ENCODE measurements around the gene LRRC34.

LRRC34 gene, protein sequence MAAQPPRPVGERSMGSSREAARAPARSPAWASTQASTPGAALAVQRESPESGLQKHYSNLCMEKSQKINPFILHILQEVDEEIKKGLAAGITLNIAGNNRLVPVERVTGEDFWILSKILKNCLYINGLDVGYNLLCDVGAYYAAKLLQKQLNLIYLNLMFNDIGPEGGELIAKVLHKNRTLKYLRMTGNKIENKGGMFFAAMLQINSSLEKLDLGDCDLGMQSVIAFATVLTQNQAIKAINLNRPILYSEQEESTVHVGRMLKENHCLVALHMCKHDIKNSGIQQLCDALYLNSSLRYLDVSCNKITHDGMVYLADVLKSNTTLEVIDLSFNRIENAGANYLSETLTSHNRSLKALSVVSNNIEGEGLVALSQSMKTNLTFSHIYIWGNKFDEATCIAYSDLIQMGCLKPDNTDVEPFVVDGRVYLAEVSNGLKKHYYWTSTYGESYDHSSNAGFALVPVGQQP

DNA sequence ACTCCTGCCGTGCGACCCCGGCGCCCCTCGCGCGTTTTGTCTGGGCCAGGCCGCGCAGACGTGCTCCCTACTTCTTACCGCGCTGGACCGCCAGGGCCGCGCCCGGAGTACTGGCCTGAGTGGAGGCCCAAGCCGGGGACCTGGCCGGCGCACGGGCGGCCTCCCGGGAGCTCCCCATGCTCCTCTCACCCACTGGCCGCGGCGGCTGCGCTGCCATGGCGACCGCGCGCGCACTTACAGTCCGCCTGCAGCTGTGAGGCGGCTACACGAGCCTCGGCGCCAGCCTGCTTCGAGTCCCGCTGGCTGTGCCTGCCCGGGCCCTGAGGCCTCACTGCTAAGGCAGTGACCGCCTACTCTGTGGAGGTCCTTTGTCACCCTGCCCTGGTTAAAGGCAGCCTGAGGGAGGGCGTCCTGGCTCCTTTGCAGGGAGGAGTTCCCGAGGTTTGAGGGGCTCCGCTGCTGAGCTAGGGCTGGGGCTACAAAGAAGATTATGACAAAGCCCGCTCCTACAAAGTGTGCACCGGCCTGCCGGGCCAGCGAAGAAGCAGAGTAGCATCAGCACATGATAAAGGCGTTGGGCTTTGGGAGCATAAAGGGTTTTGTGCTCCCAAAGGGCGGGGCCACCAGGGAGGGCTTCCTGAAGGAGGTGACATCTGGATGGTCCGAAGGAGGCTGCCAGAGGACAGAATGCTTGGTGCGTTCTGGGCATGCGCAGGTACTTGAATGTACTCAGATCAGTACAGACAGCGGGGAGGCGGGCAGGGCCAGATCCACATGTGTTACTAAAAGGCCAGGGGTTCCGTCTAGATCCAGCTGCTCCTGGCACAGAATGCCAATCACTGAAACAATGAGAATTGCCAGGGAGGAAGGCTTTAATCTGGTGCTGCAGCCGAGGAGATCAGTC, at the start of gene LRRC34, which contains the start of gene LRRIQ4:
Gene LRRC34 (minus strand): TSS at position 573 of the 904 bp plus-strand sequence. CDS start 356 bp downstream, at position 217.
Gene LRRIQ4 (plus strand): TSS at position 539 of the 904 bp plus-strand sequence. CDS start 9,052 bp downstream, outside the sequence.
- H3K4me3 ChIP-seq (ENCODE audit: low read depth in 1 of 5, low read length in 5 of 5) = peak within 1 kb of the TSS; percentile 75 to 91 (median 82)
- H3K27ac ChIP-seq (ENCODE audit: low read depth, low read length) = peak within 1 kb of the TSS; percentile 82
- peak within 1 kb of the TSS; percentile 70 to 82 (median 80) for H3K9ac ChIP-seq (ENCODE audit: low read length in 5 of 5)
- peaks cover 0 to 7% (median 3%) of the 10 kb centered on the region in 5 donors for H3K9me3 ChIP-seq (ENCODE audit: control insufficient read depth in 5 of 5, low read length in 5 of 5)
- no peaks in the 10 kb centered on the region for H3K27me3 ChIP-seq (ENCODE audit: control insufficient read depth in 5 of 5, insufficient read depth in 4 of 5, low read length in 5 of 5)
- H3K36me3 ChIP-seq (ENCODE audit: control insufficient read depth in 5 of 5, insufficient read depth in 5 of 5, low read length in 5 of 5) = no peaks in the 10 kb centered on the region
- H3K4me1 ChIP-seq (ENCODE audit: control insufficient read depth in 5 of 5, insufficient read depth in 5 of 5, low read length in 5 of 5) = peaks cover 2 to 34% (median 29%) of the 10 kb centered on the region in 5 donors

DNA sequence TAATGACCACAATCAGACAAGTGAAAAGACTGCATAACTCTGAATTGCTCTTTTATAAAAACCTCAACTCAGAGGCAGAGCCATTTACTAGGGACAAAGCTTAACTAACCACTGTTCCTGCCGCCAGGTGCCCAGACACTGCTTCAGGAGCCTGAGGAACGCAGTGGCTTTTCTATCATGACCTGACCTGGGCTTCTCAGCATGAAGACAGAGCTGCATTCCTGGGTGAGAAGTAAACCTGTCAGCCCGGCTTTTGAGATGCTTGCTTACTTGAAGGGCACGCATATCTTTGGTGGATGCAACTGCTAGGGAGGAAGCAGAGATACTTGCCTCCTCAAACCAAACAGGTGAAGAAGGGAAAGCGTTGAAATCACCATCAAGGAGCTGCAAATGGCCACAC, 49.2 kb upstream of the LRRC34 start:
- peaks cover 0 to 5% (median 0%) of the 10 kb centered on the region in 5 donors for H3K27me3 ChIP-seq (ENCODE audit: control insufficient read depth in 5 of 5, insufficient read depth in 4 of 5, low read length in 5 of 5)
- H3K36me3 ChIP-seq (ENCODE audit: control insufficient read depth in 5 of 5, insufficient read depth in 5 of 5, low read length in 5 of 5) = no peaks in the 10 kb centered on the region
- H3K27ac ChIP-seq (ENCODE audit: low read depth, low read length) = no peak overlapping the region
- H3K9ac ChIP-seq (ENCODE audit: low read length in 5 of 5) = no peak overlapping the region
- no peak overlapping the region for H3K4me3 ChIP-seq (ENCODE audit: low read depth in 1 of 5, low read length in 5 of 5)
- H3K9me3 ChIP-seq (ENCODE audit: control insufficient read depth in 5 of 5, low read length in 5 of 5) = no peaks in the 10 kb centered on the region
- peaks cover 0 to 3% (median 0%) of the 10 kb centered on the region in 5 donors for H3K4me1 ChIP-seq (ENCODE audit: control insufficient read depth in 5 of 5, insufficient read depth in 5 of 5, low read length in 5 of 5)

DNA sequence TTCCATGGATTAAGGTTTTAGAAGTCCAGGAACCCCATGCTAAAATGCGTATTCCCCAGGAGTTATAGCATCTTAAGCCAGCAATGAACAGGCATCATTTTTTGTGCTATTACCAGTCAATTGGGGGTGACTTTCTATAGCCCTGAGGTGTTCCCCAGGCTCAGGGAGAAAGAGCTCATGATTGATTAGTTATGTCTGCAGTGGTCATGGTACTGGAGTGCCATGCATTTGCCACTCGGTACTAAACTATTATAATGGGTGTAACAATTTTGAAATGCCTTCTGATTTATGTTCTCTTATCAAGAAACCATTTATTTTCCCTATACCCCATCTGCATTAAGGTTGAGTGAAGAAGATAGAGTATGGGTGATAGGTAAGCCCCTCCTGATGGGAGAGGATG, 45.1 kb upstream of the LRRC34 start:
- H3K4me3 ChIP-seq (ENCODE audit: low read depth in 1 of 5, low read length in 5 of 5) = no peak overlapping the region
- H3K36me3 ChIP-seq (ENCODE audit: control insufficient read depth in 5 of 5, insufficient read depth in 5 of 5, low read length in 5 of 5) = no peaks in the 10 kb centered on the region
- no peak overlapping the region for H3K9ac ChIP-seq (ENCODE audit: low read length in 5 of 5)

DNA sequence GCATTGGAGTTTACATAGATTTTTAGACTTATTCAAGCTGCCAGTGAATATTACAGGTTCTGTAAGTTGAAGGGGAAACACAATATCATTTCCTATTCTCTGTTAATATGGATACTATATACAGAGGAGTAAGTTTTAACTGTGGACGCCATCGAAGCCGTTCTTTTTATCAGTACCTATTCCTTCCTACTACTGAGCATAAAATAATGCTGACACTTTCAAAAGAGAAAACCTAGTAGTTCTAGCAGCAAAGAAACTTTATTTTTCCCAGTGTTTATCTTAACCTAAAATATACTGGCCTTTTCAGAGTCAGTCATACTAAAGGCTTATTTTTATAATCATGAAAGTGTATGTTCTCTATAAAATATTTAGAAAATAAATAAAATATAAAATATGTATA, 42.8 kb upstream of the LRRC34 start:
- Histone ChIP-seq H3K9me3 (ENCODE audit: control insufficient read depth in 5 of 5, low read length in 5 of 5) (no peaks in the 10 kb centered on the region), H3K9ac (ENCODE audit: low read length in 5 of 5) (no peak overlapping the region), H3K27me3 (ENCODE audit: control insufficient read depth in 5 of 5, insufficient read depth in 4 of 5, low read length in 5 of 5) (peaks cover 0 to 9% (median 2%) of the 10 kb centered on the region in 5 donors), H3K36me3 (ENCODE audit: control insufficient read depth in 5 of 5, insufficient read depth in 5 of 5, low read length in 5 of 5) (no peaks in the 10 kb centered on the region), H3K4me3 (ENCODE audit: low read depth in 1 of 5, low read length in 5 of 5) (no peak overlapping the region), H3K4me1 (ENCODE audit: control insufficient read depth in 5 of 5, insufficient read depth in 5 of 5, low read length in 5 of 5) (no peaks in the 10 kb centered on the region), H3K27ac (ENCODE audit: low read depth, low read length) (no peak overlapping the region)

More for the DNA sequence above, 45.1 kb upstream of the LRRC34 start:
- peaks cover 0 to 7% (median 2%) of the 10 kb centered on the region in 5 donors for H3K27me3 ChIP-seq (ENCODE audit: control insufficient read depth in 5 of 5, insufficient read depth in 4 of 5, low read length in 5 of 5)
- H3K9me3 ChIP-seq (ENCODE audit: control insufficient read depth in 5 of 5, low read length in 5 of 5) = no peaks in the 10 kb centered on the region
- H3K27ac ChIP-seq (ENCODE audit: low read depth, low read length) = no peak overlapping the region
- H3K4me1 ChIP-seq (ENCODE audit: control insufficient read depth in 5 of 5, insufficient read depth in 5 of 5, low read length in 5 of 5) = no peaks in the 10 kb centered on the region

DNA sequence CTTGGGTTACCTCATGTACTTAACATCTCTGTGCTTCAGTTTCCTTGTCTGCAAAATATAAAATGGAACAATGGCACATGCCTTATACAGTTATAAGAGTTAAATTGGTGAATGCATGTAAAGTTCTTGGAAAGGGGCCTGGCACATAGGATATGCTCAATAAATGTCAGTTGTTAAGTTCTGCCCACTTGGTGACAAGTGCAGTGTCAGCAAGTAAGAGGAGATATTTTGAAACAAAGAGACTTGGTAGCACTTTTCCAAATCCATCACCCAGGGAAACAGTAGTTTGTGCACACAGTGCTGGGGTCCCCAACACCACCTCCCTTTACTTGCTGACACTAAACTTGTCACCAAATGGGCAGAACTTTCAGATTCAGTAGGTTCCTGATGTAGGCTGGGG, 37.9 kb upstream of the LRRC34 start:
- no peaks in the 10 kb centered on the region for H3K9me3 ChIP-seq (ENCODE audit: control insufficient read depth in 5 of 5, low read length in 5 of 5)
- H3K36me3 ChIP-seq (ENCODE audit: control insufficient read depth in 5 of 5, insufficient read depth in 5 of 5, low read length in 5 of 5) = no peaks in the 10 kb centered on the region
- H3K4me1 ChIP-seq (ENCODE audit: control insufficient read depth in 5 of 5, insufficient read depth in 5 of 5, low read length in 5 of 5) = peaks cover 0 to 6% (median 0%) of the 10 kb centered on the region in 5 donors
- no peak overlapping the region for H3K27ac ChIP-seq (ENCODE audit: low read depth, low read length)
- no peak overlapping the region for H3K9ac ChIP-seq (ENCODE audit: low read length in 5 of 5)
- H3K27me3 ChIP-seq (ENCODE audit: control insufficient read depth in 5 of 5, insufficient read depth in 4 of 5, low read length in 5 of 5) = peaks cover 0 to 4% (median 2%) of the 10 kb centered on the region in 5 donors
- no peak overlapping the region for H3K4me3 ChIP-seq (ENCODE audit: low read depth in 1 of 5, low read length in 5 of 5)

DNA sequence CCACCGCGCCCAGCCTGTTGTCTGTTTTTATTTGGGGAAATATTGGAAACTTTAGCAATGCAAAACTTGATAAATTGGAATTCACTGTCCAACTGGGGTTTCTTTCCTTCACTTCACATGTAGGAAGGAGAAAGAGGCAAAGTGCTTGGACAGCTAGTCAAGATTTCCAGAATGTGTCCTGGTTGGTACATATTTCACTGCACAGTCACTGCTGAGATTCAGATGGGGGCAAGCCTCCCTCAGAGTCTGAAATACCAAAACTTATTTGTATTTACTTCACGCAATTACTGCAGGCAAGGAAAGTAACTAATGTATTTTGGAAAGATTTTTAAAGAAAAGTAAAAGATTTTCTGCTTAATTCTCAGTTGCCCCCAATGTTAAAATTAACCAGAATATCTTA, 36.0 kb upstream of the LRRC34 start:
- Histone ChIP-seq H3K4me1 (ENCODE audit: control insufficient read depth in 5 of 5, insufficient read depth in 5 of 5, low read length in 5 of 5) (peaks cover 0 to 6% (median 0%) of the 10 kb centered on the region in 5 donors), H3K9me3 (ENCODE audit: control insufficient read depth in 5 of 5, low read length in 5 of 5) (no peaks in the 10 kb centered on the region), H3K27ac (ENCODE audit: low read depth, low read length) (no peak overlapping the region), H3K36me3 (ENCODE audit: control insufficient read depth in 5 of 5, insufficient read depth in 5 of 5, low read length in 5 of 5) (no peaks in the 10 kb centered on the region), H3K27me3 (ENCODE audit: control insufficient read depth in 5 of 5, insufficient read depth in 4 of 5, low read length in 5 of 5) (peaks cover 0 to 4% (median 1%) of the 10 kb centered on the region in 5 donors), H3K4me3 (ENCODE audit: low read depth in 1 of 5, low read length in 5 of 5) (no peak overlapping the region), H3K9ac (ENCODE audit: low read length in 5 of 5) (no peak overlapping the region)

DNA sequence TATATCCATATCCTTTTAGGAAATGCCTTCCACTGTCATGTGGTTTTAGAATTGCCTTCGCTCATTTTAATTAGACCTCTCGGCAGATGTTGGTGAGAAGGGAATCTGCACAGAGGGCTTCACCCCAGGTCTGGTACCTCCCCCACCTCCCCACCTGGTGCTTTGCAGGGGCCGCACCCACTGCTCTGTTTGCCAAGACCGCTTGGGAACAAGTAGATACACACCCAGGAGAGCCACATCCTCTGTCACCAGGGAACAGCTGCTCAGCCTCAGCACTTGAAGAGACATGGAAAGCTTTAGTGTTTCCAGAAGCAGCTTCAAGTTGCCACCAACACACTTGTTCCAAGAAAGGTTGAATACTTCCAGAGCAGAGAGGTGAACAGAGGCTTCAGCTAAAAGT, 35.2 kb upstream of the LRRC34 start:
- peaks cover 0 to 6% (median 0%) of the 10 kb centered on the region in 5 donors for H3K4me1 ChIP-seq (ENCODE audit: control insufficient read depth in 5 of 5, insufficient read depth in 5 of 5, low read length in 5 of 5)
- H3K36me3 ChIP-seq (ENCODE audit: control insufficient read depth in 5 of 5, insufficient read depth in 5 of 5, low read length in 5 of 5) = no peaks in the 10 kb centered on the region
- H3K9me3 ChIP-seq (ENCODE audit: control insufficient read depth in 5 of 5, low read length in 5 of 5) = no peaks in the 10 kb centered on the region
- no peak overlapping the region for H3K9ac ChIP-seq (ENCODE audit: low read length in 5 of 5)
- H3K4me3 ChIP-seq (ENCODE audit: low read depth in 1 of 5, low read length in 5 of 5) = no peak overlapping the region
- peaks cover 0 to 4% (median 0%) of the 10 kb centered on the region in 5 donors for H3K27me3 ChIP-seq (ENCODE audit: control insufficient read depth in 5 of 5, insufficient read depth in 4 of 5, low read length in 5 of 5)
- no peak overlapping the region for H3K27ac ChIP-seq (ENCODE audit: low read depth, low read length)

DNA sequence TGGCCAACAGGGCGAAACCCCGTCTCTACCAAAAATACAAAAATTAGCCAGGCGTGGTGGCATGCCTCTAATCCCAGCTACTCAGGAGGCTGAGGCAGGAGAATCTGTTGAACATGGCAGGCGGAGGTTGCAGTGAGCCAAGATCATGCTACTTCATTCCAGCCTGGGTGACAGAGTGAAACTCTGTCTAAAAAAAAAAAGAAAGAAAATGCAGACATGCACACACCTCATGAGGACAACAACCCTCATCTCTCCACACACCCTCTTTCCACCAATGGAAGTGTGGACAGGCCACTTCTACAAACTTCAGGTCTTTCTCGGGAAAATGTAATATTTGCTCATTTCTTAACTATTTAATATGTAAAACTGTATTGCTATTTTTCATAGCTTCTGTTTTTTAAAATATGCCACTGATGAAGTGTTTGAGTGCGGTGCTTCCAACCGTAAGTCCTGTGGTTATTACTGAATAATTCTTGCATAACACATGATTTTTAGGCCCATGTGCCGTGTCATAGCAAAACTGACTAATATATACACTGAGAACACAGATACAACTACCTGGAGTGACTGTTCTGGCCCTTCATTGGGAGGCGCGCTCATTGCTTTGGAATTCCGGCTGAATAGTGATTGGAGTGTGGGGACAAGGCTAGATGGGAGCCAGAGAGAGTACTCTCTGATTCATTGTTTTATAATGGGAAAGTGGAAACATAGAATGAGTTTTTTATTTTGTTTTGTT, 33.9 kb upstream of the LRRC34 start:
- Histone ChIP-seq H3K27me3 (ENCODE audit: control insufficient read depth in 5 of 5, insufficient read depth in 4 of 5, low read length in 5 of 5) (no peaks in the 10 kb centered on the region), H3K36me3 (ENCODE audit: control insufficient read depth in 5 of 5, insufficient read depth in 5 of 5, low read length in 5 of 5) (no peaks in the 10 kb centered on the region), H3K4me3 (ENCODE audit: low read depth in 1 of 5, low read length in 5 of 5) (no peak overlapping the region), H3K27ac (ENCODE audit: low read depth, low read length) (no peak overlapping the region), H3K9me3 (ENCODE audit: control insufficient read depth in 5 of 5, low read length in 5 of 5) (no peaks in the 10 kb centered on the region), H3K9ac (ENCODE audit: low read length in 5 of 5) (no peak overlapping the region), H3K4me1 (ENCODE audit: control insufficient read depth in 5 of 5, insufficient read depth in 5 of 5, low read length in 5 of 5) (peaks cover 0 to 6% (median 0%) of the 10 kb centered on the region in 5 donors)

DNA sequence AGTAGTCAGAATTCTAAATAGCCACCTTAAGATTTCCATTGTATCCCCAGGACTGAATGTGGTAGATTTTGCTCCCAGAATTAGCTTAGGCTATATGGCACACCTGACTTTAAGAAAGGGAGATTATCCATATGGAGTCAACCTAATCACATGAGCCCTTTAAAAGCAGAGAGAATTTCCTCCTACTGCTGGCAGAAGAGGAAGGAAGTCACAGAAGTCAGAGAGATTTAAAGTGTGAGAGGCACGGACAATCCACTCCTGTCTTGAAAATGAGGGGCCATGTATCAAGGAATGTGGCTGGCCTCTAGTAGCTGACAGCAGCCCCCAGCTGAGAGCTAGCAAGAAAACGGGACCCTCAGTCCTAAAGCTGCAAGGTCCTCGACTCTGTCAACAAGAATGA, 30.3 kb upstream of the LRRC34 start:
- Histone ChIP-seq H3K4me3 (ENCODE audit: low read depth in 1 of 5, low read length in 5 of 5) (no peak overlapping the region), H3K27me3 (ENCODE audit: control insufficient read depth in 5 of 5, insufficient read depth in 4 of 5, low read length in 5 of 5) (no peaks in the 10 kb centered on the region), H3K4me1 (ENCODE audit: control insufficient read depth in 5 of 5, insufficient read depth in 5 of 5, low read length in 5 of 5) (peaks cover 0 to 6% (median 0%) of the 10 kb centered on the region in 5 donors), H3K9me3 (ENCODE audit: control insufficient read depth in 5 of 5, low read length in 5 of 5) (no peaks in the 10 kb centered on the region), H3K36me3 (ENCODE audit: control insufficient read depth in 5 of 5, insufficient read depth in 5 of 5, low read length in 5 of 5) (no peaks in the 10 kb centered on the region), H3K9ac (ENCODE audit: low read length in 5 of 5) (no peak overlapping the region), H3K27ac (ENCODE audit: low read depth, low read length) (no peak overlapping the region)

Measured in subcutaneous abdominal adipose tissue (tissue), 5 donors.